Measurements from ENCODE around the gene ANKRD63. TPM values are rescaled to one million over a fixed set of nuclear protein-coding genes. Genes with fewer than 3 reads are reported as not detected.

Gene ANKRD63
- polyA plus RNA-seq, 1 of the 3 experiments (the other 2 are of a cell fraction): not detected

DNA sequence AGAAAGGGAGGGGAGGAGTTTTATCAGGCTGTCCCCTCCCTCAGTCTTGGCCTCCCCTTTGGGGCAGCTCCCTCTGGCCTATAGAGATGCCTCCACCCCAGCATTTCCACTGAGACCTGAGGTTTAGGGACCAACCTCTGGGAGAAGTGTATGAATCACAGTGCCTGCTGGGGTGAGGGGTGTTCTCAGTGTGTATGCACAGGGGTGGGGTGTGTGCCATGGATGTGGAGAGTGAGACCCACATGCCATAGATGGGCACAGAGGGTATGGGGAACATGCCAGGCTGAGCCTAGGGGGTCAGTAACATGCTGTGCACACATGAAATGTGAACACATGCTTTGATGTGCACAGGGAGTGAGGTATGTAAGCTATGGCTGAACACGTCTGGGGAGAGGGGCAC is 12.4 kb upstream of the ANKRD63 start (continued):
- no peak for TF ChIP-seq EZH2phosphoT487 (IDR thresholded peaks at IDR 0.05; ENCODE audit: borderline replicate concordance, low read depth)
- TF ChIP-seq RXRA (IDR thresholded peaks at IDR 0.05; ENCODE audit: borderline replicate concordance, low read depth): no peak
- no peak for TF ChIP-seq SMC3 (IDR thresholded peaks at IDR 0.05; ENCODE audit: low read depth, low read length)
- no peak for TF ChIP-seq USF1 (IDR thresholded peaks at IDR 0.05; ENCODE audit: borderline replicate concordance, low read depth)
- TF ChIP-seq MEF2A (IDR thresholded peaks at IDR 0.05; ENCODE audit: borderline replicate concordance, low read depth): no peak
- no peak for TF ChIP-seq TAF1 (IDR thresholded peaks at IDR 0.05; ENCODE audit: borderline replicate concordance, low read depth, low read length)

DNA sequence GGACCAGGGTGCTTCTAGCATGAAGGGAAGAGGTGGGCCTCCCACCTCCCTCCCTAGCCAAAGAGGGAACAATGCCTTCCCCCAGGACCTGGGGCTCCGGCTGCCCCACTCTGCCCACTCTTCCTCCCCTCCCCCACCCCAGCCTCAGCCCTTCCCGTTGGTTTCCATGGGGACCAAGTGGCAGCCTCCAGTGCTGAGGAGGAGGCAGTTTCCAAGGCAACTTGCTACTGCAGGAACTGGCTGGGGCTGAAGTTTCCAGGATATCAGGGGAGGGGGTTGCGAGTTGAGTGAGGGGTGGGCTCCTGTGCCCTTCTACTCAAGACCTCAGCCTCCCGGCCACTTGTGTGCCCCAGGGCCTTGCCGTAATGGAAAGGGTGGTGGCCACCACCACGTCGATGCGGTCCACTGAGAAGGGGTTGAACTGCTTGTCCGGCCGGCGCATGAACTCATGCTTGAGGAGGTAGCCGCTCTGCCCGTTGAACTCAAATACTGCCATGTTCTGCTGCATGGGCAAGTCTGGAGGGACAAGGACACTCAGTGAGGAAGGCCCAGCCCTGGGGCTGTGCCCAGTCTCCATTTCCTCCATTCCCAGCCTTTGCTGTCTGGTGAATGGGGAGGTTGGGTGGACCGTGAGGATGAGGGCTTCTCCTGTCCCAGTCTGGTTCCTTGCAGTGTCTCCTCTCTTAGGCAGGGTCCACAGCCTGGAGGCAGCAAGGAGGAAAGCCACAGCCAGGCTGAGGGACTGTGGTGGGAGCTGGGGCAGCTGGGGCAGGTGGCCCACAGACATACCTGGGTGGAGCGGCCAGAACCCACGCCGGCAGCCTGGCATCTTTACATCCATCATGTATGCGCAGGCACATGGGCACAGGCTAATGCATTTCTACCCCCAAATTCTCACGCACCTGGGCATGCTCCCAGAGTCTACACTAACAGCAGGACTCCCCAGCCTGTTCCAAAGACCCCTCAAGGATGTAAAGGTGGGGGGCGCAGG is 11.3 kb upstream of the ANKRD63 start:
- peaks cover 0 to 23% of the 10 kb centered on the region in 2 experiments; a peak in 1 of 4 replicates for H3K4me1 ChIP-seq (ENCODE audit: control insufficient read depth in 1 of 2, insufficient read depth in 2 of 2, low read depth in 1 of 2, low read length in 1 of 2)
- no peaks in the 10 kb centered on the region for H4K20me1 ChIP-seq (ENCODE audit: insufficient read depth)
- H3K9me3 ChIP-seq: no peaks in the 10 kb centered on the region
- no peaks in the 10 kb centered on the region for H3K79me2 ChIP-seq (ENCODE audit: insufficient read depth)
- H3K27ac ChIP-seq (ENCODE audit: low read depth in 2 of 2, low read length in 1 of 2): no peak overlapping the region
- no peak overlapping the region for H3K9ac ChIP-seq
- H3K9me2 ChIP-seq: no peaks in the 10 kb centered on the region
- DNase-seq: no peak
- H3K27me3 ChIP-seq (ENCODE audit: insufficient read depth): peaks cover 5% of the 10 kb centered on the region; the same call in 1 of the 2 replicates
- H3K4me2 ChIP-seq: no peak overlapping the region
- H3F3A ChIP-seq (replicated peaks; ENCODE audit: insufficient read depth): no peaks in the 10 kb centered on the region
- no peak overlapping the region for H3K4me3 ChIP-seq (ENCODE audit: low read depth in 2 of 2, low read length in 1 of 2)
- CTCF ChIA-PET: interaction anchor here (4.8 to 66.3 kb wide), 4 partner anchors 8 to 47 kb away, joined by 29 to 2194 read pairs (median 514); partner anchors contain the start of genes CCDC9B, DISP2, INAFM2 and PHGR1
- TF ChIP-seq FOXJ3 (CRISPR knock-in tag; IDR thresholded peaks at IDR 0.05) (no peak), RCOR1 (IDR thresholded peaks at IDR 0.05; ENCODE audit: low read length) (no peak), SMC3 (IDR thresholded peaks at IDR 0.05; ENCODE audit: low read depth, low read length) (no peak), TCF12 (IDR thresholded peaks at IDR 0.05) (no peak), CHD2 (IDR thresholded peaks at IDR 0.05; ENCODE audit: low read length, partially characterized antibody) (no peak), GABPA (IDR thresholded peaks at IDR 0.05; ENCODE audit: low read depth) (no peak), EZH2phosphoT487 (IDR thresholded peaks at IDR 0.05; ENCODE audit: borderline replicate concordance, low read depth) (no peak), MAX (IDR thresholded peaks at IDR 0.05; ENCODE audit: low read depth) (no peak), NRF1 (IDR thresholded peaks at IDR 0.05; ENCODE audit: low read depth, low read length) (no peak), GATA2 (CRISPR knock-in tag; IDR thresholded peaks at IDR 0.05) (no peak)
- TF ChIP-seq, protein P1, sequence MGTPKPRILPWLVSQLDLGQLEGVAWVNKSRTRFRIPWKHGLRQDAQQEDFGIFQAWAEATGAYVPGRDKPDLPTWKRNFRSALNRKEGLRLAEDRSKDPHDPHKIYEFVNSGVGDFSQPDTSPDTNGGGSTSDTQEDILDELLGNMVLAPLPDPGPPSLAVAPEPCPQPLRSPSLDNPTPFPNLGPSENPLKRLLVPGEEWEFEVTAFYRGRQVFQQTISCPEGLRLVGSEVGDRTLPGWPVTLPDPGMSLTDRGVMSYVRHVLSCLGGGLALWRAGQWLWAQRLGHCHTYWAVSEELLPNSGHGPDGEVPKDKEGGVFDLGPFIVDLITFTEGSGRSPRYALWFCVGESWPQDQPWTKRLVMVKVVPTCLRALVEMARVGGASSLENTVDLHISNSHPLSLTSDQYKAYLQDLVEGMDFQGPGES (IDR thresholded peaks at IDR 0.05; ENCODE audit: low read depth, low read length): no peak
- 75% methylated on average over 10 of the region's 20 CpGs for WGBS (ENCODE audit: low lambda C conversion rate)
- no peaks in the 10 kb centered on the region for H3K36me3 ChIP-seq (replicated peaks in 1 of 2; ENCODE audit: control insufficient read depth in 1 of 2, insufficient read depth in 2 of 2, low read length in 1 of 2)
- H2AFZ ChIP-seq (ENCODE audit: low read depth): no peak overlapping the region
- POLR2A ChIA-PET: no interaction called here

Measured in SK-N-SH (cell line).